ENCODE results near the gene AHRR. TPM values are rescaled to one million over a fixed set of nuclear protein-coding genes. Genes with fewer than 3 reads are reported as not detected.

The AHRR gene
- total RNA-seq, 2 donors from 2014 or later = 0.12 to 0.30 TPM

DNA sequence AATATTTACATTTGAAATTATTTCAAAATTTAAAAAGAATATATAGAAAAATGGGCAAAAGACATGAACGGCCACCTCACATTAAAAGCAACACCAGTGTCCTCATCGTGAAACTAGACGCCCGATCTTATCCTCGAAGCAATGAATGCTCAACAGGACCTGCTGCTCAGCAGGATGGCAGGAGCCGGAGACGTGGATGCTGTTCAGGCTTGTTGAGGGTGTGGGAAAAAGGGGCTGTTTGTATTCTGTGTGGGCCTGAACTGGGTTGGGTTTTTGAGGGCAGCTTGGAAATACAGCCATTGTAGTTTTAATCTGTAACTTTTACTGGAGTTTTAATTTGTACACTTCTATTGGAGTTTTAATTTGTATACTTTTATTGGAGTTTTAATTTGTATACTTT, 141.8 kb downstream of the AHRR start:
- no peaks in the 10 kb centered on the region for H3K9me3 ChIP-seq
- DNase-seq (ENCODE audit: low spot score) = no peak
- no peak overlapping the region for H3K4me3 ChIP-seq
- H3K27ac ChIP-seq = no peak overlapping the region
- TF ChIP-seq, protein P1, sequence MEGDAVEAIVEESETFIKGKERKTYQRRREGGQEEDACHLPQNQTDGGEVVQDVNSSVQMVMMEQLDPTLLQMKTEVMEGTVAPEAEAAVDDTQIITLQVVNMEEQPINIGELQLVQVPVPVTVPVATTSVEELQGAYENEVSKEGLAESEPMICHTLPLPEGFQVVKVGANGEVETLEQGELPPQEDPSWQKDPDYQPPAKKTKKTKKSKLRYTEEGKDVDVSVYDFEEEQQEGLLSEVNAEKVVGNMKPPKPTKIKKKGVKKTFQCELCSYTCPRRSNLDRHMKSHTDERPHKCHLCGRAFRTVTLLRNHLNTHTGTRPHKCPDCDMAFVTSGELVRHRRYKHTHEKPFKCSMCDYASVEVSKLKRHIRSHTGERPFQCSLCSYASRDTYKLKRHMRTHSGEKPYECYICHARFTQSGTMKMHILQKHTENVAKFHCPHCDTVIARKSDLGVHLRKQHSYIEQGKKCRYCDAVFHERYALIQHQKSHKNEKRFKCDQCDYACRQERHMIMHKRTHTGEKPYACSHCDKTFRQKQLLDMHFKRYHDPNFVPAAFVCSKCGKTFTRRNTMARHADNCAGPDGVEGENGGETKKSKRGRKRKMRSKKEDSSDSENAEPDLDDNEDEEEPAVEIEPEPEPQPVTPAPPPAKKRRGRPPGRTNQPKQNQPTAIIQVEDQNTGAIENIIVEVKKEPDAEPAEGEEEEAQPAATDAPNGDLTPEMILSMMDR (IDR thresholded peaks at IDR 0.05) = no peak
- peaks cover 66% of the 10 kb centered on the region for H3K36me3 ChIP-seq
- no peaks in the 10 kb centered on the region for H3K27me3 ChIP-seq
- H3K4me1 ChIP-seq = no peaks in the 10 kb centered on the region

DNA sequence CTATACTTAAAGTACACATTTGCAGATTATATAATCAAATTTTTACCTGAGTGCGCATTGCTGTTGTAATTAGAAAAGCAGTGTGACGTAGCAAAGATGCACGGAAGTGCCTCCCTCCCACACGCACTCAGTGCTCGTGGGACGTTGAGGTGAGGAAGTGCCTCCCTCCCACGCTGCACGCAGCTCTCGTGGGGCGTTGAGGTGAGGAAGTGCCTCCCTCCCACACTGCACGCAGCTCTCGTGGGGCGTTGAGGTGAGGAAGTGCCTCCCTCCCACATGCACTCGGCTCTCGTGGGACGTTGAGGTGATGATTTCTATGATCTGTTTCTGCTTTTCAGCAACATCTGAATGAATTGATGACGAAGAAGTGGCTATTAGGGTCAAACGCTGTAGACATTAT, 142.4 kb downstream of the AHRR start:
- no peaks in the 10 kb centered on the region for H3K9me3 ChIP-seq
- H3K4me3 ChIP-seq = no peak overlapping the region
- H3K36me3 ChIP-seq = peaks cover 60% of the 10 kb centered on the region
- DNase-seq (ENCODE audit: low spot score) = no peak
- no peaks in the 10 kb centered on the region for H3K4me1 ChIP-seq
- H3K27me3 ChIP-seq = no peaks in the 10 kb centered on the region
- TF ChIP-seq, protein P1 (IDR thresholded peaks at IDR 0.05) = no peak
- no peak overlapping the region for H3K27ac ChIP-seq

DNA sequence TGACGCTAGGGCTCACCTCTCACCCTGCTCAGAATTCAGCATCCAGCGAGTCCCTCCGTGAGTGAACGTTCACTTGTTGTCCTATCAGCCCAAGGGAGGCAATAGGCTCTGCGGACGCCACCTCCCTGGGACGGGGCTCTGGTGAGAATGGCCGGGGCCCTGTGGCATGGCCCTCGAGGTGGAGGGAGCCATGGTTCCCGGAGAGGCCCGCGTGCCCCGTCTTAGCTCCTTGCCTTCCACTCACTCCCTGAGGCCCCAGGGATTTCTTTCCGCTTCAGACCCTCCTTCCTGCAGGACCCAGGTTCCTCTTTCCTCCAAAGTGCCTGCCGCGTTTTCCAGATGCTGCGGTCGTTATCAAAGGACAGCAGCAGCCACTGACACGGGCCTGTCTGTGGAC, 142.9 kb downstream of the AHRR start:
- no peaks in the 10 kb centered on the region for H3K27me3 ChIP-seq
- no peaks in the 10 kb centered on the region for H3K9me3 ChIP-seq
- no peak for DNase-seq (ENCODE audit: low spot score)
- H3K4me1 ChIP-seq = no peaks in the 10 kb centered on the region
- H3K27ac ChIP-seq = no peak overlapping the region
- H3K36me3 ChIP-seq = peaks cover 59% of the 10 kb centered on the region
- H3K4me3 ChIP-seq = no peak overlapping the region
- TF ChIP-seq, protein P1 (IDR thresholded peaks at IDR 0.05) = no peak

DNA sequence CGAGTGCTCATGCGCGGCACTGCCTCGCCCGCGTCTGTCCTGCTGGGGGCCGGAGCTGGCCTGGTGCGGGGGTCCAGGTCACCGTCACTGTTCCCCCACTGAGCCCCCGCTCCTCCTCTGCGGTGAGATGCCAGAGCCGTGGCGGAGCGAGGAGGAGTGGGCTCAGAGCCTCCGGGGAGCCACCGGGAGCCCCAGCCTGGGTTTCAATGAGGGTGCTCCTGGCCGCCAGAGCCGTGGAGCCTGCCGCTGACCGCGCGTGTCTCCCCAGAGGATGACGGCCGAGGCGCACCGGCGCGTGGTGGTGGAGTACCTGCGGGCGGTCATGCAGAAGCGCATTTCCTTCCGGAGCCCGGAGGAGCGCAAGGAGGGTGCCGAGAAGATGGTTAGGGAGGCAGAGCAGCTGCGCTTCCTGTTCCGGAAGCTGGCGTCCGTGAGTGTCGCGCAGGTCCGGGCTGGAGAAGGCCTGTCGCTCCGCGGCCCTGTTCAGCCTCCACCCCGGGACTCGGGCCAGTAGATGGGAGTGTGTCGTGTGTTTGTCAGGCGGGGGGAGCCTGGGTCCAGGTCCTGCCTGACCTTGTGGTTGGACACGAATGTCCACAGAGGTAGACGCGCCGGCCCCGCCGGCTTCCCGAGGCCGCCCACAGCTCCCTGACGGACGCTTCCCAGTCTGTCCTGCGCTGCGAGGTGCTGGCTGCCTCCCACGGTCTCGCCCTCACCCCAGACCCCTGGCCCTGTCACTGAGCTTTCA, 143.5 kb downstream of the AHRR start:
- Histone ChIP-seq H3K27me3 (no peaks in the 10 kb centered on the region), H3K4me3 (no peak overlapping the region), H3K4me1 (no peaks in the 10 kb centered on the region), H3K27ac (no peak overlapping the region), H3K36me3 (peaks cover 53% of the 10 kb centered on the region), H3K9me3 (no peaks in the 10 kb centered on the region)
- TF ChIP-seq, protein P1 (IDR thresholded peaks at IDR 0.05) = no peak
- no peak for DNase-seq (ENCODE audit: low spot score)

DNA sequence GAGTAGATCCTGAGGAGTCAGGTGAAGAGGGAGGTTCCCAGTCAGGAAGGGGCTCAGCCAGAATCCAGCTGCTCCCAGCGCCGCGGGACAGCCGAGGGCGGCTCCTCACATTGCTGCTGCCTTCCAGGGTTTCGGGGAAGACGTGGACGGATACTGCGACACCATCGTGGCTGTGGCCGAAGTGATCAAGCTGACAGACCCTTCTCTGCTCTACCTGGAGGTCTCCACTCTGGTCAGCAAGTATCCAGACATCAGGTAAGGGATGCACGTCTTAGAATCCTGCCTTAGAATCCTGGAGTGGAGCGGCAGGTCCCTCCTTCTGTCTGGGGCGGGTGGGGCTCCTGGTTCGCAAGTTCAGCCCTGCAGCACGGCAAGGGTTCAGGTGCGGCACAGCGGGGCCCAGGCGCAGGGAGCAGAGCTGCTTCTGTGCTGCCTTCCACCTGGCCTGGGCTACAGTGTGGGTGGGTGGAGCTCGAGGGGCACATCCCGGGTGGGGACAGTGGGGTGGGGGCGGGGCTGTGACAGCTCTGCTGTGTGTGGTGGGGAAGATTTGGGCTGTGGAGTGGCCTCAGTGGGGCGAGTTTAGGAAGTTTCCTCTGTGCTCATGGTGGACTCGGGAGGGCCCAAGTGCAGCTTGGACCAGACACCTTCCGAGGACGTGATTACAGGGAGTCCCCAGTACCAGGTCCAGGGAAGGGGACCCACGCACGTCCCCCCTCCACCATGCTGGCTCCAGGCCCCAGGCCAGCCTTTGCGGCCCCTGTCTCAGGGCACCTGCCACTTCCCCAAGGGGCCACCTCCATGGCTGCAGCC, 144.3 kb downstream of the AHRR start:
- Histone ChIP-seq H3K4me1 (no peaks in the 10 kb centered on the region), H3K27me3 (no peaks in the 10 kb centered on the region), H3K36me3 (peaks cover 48% of the 10 kb centered on the region), H3K27ac (no peak overlapping the region), H3K4me3 (no peak overlapping the region), H3K9me3 (no peaks in the 10 kb centered on the region)
- DNase-seq (ENCODE audit: low spot score) = no peak
- TF ChIP-seq, protein P1 (IDR thresholded peaks at IDR 0.05) = no peak
